ENCODE measurements around the gene PURA.
"Not testable (repeated sequence)": the region's sequence is repeated elsewhere in the genome, so short reads cannot be mapped to it uniquely, and the experiment has no call there.

PURA gene

GRCh38 chr5:140141241-140141640 lies 27.3 kb downstream of the PURA start:
- no peak for DNase-seq

- DNase-seq: no peak
Measured at GRCh38 chr5:140142246-140142645, 28.3 kb downstream of the PURA start.

- no peak for DNase-seq
Measured at GRCh38 chr5:140142856-140143255, 28.9 kb downstream of the PURA start.

GRCh38 chr5:140143521-140144258 lies 29.8 kb downstream of the PURA start:
- no peak for DNase-seq

GRCh38 chr5:140145256-140145655 lies 31.3 kb downstream of the PURA start:
- no peak for DNase-seq

- DNase-seq: no peak
Measured at GRCh38 chr5:140145818-140146522, 32.1 kb downstream of the PURA start.

GRCh38 chr5:140146523-140146842 lies 32.6 kb downstream of the PURA start:
- DNase-seq: no peak

- DNase-seq: no peak
Measured at GRCh38 chr5:140147460-140147859, 33.6 kb downstream of the PURA start.

- no peak for DNase-seq
Measured at GRCh38 chr5:140148508-140148907, 34.6 kb downstream of the PURA start.

- no peak for DNase-seq
Measured at GRCh38 chr5:140150201-140150600, 36.3 kb downstream of the PURA start.

- DNase-seq: no peak
Measured at GRCh38 chr5:140151144-140152021, 37.5 kb downstream of the PURA start.

- no peak for DNase-seq
Measured at GRCh38 chr5:140152022-140152999, 38.4 kb downstream of the PURA start.

GRCh38 chr5:140153255-140153654 lies 39.3 kb downstream of the PURA start:
- no peak for DNase-seq

- no peak for DNase-seq
Measured at GRCh38 chr5:140153905-140154304, 40.0 kb downstream of the PURA start.

GRCh38 chr5:140154710-140155381 lies 40.9 kb downstream of the PURA start:
- not testable (repeated sequence) for DNase-seq

- DNase-seq: peak; percentile 80
Measured at GRCh38 chr5:140157032-140157781, 43.3 kb downstream of the PURA start.

- DNase-seq: no peak
Measured at GRCh38 chr5:140159014-140159927, 45.4 kb downstream of the PURA start.

GRCh38 chr5:140162275-140162674 lies 48.4 kb downstream of the PURA start:
- no peak for DNase-seq

GRCh38 chr5:140162781-140163180 lies 48.9 kb downstream of the PURA start:
- no peak for DNase-seq
